ENCODE data around the gene MED4. TPM values are rescaled to one million over a fixed set of nuclear protein-coding genes. Genes with fewer than 3 reads are reported as not detected.

Gene MED4
- total RNA-seq, 4 donors from 2014 or later: 27.4 to 42.9 (median 35.0) TPM

DNA sequence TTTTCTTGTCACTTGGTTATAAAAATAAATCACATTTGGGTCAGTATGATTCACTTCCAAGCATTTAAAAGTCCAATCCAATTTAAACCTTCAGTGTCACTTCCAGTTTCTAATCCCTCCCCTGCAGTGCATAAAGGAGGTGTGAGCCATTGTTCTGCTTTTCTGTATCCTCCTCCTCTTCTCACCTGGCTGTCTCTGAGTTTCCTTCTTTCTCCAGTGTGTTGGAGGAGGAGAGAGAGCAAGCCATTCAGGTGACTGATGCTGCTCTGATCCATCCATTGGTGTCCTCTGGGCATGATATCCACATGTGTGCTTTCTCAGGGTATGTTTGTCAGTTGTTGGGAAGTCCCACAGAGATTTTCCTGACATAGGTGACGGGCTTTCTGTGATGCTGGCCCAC, 56.1 kb downstream of the MED4 start:
- DNase-seq (ENCODE audit: low spot score) (no peak), ATAC-seq (ENCODE audit: low FRiP score) (no peak)
- TF ChIP-seq, protein P1, sequence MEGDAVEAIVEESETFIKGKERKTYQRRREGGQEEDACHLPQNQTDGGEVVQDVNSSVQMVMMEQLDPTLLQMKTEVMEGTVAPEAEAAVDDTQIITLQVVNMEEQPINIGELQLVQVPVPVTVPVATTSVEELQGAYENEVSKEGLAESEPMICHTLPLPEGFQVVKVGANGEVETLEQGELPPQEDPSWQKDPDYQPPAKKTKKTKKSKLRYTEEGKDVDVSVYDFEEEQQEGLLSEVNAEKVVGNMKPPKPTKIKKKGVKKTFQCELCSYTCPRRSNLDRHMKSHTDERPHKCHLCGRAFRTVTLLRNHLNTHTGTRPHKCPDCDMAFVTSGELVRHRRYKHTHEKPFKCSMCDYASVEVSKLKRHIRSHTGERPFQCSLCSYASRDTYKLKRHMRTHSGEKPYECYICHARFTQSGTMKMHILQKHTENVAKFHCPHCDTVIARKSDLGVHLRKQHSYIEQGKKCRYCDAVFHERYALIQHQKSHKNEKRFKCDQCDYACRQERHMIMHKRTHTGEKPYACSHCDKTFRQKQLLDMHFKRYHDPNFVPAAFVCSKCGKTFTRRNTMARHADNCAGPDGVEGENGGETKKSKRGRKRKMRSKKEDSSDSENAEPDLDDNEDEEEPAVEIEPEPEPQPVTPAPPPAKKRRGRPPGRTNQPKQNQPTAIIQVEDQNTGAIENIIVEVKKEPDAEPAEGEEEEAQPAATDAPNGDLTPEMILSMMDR (IDR thresholded peaks at IDR 0.05): no peak

DNA sequence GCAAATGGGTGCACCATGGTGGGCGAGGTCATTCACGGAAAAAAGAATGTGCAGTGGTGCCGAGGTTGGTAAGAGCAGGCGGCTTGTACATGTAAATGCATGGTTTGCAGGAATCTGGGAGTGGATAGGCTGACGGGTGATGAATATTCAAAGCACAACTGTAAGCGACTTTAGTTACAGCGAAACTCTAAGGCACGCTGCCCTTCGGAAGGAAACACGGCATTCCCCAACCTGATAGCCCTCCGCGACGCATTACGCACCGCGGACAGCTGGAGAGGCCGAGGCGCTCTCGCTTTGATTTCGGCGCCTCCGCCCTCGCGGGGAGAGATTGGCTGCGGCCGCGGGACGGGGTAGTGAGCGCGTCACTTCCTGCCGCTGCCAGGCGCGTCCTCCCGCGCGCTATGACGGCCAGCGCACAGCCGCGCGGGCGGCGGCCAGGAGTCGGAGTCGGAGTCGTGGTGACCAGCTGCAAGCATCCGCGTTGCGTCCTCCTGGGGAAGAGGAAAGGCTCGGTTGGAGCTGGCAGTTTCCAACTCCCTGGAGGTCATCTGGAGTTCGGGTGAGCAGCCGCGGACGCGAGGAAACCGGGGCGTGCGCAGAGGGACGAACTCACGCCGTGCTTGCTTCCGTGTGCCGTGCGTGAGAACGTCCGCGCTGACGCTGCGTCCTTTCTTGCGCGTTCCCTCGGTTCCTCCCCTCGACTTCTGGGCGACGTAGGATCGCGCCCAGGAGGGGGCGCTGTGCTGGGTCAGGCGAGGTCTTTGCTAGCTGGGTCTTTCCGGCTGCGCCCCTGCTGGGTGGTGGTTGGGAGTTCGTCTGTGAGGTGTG, 57.3 kb downstream of the MED4 start, which contains the start of gene NUDT15:
Gene NUDT15, plus strand, starts transcription at position 381 of the 828 bp plus-strand sequence. Its CDS starts 21 bp downstream, at position 402.
- TF ChIP-seq, protein P1 (IDR thresholded peaks at IDR 0.05): peak in 2 of 3 donors; percentile 42 to 99
- ATAC-seq (ENCODE audit: low FRiP score) (peak; percentile 98), DNase-seq (ENCODE audit: low spot score) (peak; percentile 77)

DNA sequence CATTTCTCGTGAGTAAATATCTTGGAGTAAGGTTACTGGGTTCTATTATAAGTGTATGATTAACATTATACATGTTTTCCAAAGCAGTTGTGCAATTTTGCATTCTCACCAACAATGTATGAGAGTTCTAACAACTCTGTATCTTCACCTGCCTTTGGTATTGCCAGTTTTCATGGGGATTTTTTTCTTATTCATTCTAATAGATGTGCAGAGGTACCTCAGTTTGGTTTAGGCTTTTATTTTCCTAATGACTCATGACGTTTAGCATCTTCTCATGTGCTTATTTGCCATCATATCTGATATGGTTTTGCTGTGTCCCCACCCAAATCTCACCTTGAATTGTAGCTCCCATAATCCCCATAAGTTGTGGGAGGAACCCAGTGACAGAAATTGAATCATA, 65.0 kb downstream of the MED4 start:
- DNase-seq (ENCODE audit: low spot score) (no peak), ATAC-seq (ENCODE audit: low FRiP score) (no peak)
- TF ChIP-seq, protein P1 (IDR thresholded peaks at IDR 0.05): no peak

DNA sequence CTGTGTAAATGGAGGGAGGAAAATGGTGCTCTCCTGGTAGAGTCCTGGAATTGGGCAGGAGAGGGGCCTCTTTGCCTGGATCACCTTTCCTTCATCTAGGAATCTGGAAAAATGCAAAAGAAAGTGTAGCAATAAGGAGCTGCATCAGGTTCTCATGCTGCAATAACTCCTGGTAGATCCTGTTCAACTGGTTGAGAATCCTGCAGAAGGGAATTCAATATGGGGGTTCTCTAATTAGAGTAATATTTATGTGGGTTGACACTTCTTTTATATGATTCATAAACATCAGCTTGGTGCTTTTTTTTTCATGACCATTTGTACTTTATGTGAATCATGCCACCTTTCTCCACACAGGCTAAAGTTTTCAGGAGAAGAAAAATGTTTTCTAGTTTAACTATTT, 66.8 kb downstream of the MED4 start:
- no peak for DNase-seq (ENCODE audit: low spot score)
- ATAC-seq (ENCODE audit: low FRiP score): no peak
- TF ChIP-seq, protein P1 (IDR thresholded peaks at IDR 0.05): no peak

Small RNA genes within 50 kb of the gene (small RNA-seq; reads per million reads assigned to genes)
- not detected for gene POLR2KP2

Other genes with a start within 250 kb of the MED4 start
- 10 to 100 TPM; 37.2 to 91.6 (median 68.7) TPM for gene SUCLA2, start 93.8 kb downstream of the MED4 start, total RNA-seq
- gene NUDT15, start 57.4 kb downstream of the MED4 start, total RNA-seq: 10 to 100 TPM in 1 of 4 donors, 1 to 10 TPM in 3; 8.6 to 11.2 (median 9.0) TPM
- gene ITM2B, start 138.1 kb upstream of the MED4 start, total RNA-seq: 100 to 1,000 TPM; 455 to 728 (median 534) TPM
- 10 to 100 TPM; 26.5 to 42.6 (median 37.5) TPM for gene RB1, start 208.6 kb upstream of the MED4 start, total RNA-seq

All from omental fat pad (tissue), 4 donors.